Measurements from ENCODE around the gene PSMD12.

Gene PSMD12

DNA sequence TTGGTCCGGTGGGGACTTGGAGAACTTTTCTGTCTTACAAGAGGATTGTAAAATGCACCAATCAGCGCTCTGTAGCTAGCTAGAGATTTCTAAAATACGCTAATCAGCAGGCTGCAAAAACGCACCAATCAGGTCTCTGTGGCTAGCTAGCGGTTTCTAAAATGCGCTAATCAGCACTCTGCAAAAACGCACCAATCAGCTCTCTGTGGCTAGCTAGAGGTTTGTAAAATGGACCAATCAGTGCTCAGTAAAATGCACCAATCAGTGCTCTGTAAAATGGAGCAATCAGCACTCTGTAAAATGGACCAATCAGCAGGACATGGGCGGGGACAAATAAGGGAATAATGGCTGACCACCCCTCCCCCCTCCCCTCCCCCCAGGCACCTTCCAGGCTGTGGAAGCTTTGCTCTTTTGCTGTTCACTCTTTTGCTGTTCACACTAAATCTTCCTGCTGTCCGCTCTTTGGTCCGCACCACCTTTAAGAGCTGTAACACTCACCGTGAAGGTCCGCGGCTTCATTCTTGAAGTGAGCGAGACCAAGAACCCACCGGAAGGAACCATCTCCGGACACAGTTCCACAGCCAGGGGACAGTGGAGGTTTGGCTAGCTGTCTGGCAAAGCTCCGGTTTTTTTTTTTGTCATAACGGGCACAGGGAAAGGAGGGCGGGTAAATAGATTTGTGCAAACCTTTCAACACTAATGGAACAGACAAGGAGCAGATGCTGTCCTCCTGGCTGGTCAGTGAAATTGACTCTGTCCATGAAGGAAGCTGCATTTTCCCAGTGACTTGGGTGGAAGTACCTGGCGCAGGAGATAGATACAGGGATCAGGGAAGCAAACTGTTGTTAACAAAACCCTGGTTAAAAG is 19.0 kb upstream of the PSMD12 start:
- no peak for DNase-seq

GRCh38 chr17:67381929-67382257 is 15.5 kb upstream of the PSMD12 start:
- no peak for DNase-seq

GRCh38 chr17:67379251-67379630 is 12.9 kb upstream of the PSMD12 start:
- DNase-seq = no peak

GRCh38 chr17:67378454-67379250 is 12.3 kb upstream of the PSMD12 start:
- peak; percentile 80 for DNase-seq

- DNase-seq = peak; percentile 57
Observed at GRCh38 chr17:67377488-67378453, 11.4 kb upstream of the PSMD12 start.

GRCh38 chr17:67376737-67377487 is 10.5 kb upstream of the PSMD12 start, which contains the start of gene PITPNC1:
TSS of gene PITPNC1 (plus strand) at chr17:67377281.
- peak; percentile 89 for DNase-seq

- DNase-seq = no peak
Observed at GRCh38 chr17:67376415-67376736, 10.0 kb upstream of the PSMD12 start.

DNA sequence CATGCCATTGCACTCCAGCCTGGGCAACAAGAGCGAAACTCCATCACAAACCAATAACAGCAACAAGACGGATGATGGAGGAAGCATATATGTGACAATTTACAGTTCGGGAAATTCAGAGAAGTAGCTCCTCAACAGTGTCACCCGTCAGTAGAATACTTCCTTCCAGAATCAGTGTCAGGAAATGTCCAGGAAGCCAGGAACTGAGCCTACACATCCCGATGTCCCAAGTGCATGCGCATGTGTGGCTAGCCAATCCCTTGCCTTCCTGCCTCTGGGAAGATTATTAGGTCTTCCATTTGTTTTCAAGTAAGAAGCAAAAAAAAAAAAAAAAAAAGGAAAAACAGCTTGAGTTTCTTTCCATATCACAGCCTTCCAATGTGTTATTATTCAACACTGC is 9.3 kb upstream of the PSMD12 start:
- no peak for DNase-seq

DNA sequence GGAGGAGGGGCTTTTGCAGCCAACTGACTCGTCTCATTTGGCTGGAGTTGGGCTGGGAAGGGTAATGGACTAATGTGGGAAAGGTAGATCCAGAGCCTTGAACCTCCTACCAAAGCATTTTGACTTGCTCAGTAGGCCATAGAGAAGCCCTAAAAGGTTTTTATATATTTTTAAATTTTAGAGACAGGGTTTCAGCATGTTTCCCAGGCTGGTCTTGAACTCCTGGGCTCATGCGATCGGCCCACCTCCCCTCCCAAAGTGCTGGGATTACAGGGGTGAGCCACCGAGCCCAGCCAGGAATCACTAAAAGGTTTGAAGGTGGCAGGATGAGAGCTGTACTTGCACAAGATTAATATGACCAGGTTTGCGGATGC is 8.7 kb upstream of the PSMD12 start:
- no peak for DNase-seq

DNA sequence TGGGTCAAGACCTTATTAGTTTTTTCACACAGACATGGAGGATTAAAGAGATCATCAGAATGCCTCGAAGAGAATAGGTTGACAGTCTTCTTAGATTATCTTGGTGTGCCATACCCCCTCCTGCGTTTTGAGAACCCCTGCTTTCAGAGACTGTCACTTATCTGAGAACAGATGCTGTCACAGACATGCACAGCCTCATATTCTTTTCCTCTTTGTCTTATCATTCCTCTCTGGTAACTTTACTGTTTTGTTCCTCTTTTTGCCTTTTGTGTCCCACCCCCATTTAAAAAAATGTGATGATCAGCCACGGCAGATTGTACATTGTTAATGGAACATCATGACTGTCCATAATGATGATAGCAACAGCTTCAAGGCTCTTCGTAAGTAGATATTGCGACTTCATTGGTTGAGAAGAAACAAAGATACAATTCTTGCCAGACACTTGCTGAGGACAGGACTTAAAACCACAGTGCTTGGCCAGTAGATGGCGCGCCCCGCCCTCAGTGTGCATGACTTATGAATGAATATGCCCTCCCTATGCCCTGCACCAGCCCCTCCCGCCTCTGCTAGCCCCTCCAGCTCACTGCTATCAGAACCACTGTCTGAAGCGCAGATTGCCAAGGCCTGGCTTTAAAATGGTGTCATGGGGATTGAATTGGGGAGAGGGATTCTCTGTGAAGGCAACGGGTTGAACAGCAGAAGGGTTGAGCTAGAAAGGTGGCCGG is 8.1 kb upstream of the PSMD12 start:
- peak; percentile 96 for DNase-seq

- DNase-seq = no peak
Observed at GRCh38 chr17:67372751-67373150, 6.4 kb upstream of the PSMD12 start.

- DNase-seq = no peak
Observed at GRCh38 chr17:67369676-67370075, 3.3 kb upstream of the PSMD12 start.

GRCh38 chr17:67365738-67366192 is 612 bp downstream of the PSMD12 start:
- no peak for DNase-seq

DNA sequence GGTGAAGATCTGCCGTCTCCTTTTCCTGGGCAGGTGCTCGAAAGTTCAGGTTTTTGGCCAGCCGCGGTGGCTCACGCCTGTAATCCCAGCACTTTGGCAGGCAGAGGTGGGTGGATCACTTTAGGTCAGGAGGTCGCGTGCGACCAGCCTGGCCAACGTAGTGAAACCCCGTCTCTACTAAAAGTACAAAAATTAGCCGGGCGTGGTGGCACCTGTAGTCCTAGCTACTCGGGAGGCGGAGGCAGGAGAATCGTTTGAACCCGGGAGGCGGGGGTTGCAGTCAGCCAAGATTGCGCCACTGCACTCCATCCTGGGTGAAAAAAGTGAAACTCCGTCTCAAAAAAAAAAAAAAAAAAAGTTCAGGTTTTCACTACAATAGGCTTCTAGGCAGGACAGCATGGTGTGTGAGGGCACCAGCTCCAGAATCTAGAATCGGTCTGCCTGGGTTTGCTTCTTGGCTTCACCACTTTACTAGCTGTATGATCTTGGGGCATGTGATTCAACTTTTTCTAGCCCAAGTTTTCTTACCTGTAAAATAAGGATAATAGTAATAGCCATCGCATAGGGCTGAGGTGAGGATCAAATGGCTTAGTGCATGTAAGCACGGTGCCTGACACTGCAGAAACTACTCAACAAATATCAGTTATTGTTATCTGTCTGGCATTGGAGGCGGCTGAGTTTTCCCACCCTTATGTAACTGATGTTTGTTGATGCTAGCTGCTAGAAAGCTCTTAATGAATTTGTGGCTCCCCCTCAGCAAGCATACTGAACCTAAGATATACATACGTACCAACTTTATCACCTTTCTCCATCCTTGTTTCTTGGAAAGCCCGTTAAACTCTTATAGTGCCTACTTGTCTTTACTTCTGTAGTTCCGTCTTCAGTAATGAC is 1.3 kb downstream of the PSMD12 start:
- DNase-seq = peak; percentile 82

DNA sequence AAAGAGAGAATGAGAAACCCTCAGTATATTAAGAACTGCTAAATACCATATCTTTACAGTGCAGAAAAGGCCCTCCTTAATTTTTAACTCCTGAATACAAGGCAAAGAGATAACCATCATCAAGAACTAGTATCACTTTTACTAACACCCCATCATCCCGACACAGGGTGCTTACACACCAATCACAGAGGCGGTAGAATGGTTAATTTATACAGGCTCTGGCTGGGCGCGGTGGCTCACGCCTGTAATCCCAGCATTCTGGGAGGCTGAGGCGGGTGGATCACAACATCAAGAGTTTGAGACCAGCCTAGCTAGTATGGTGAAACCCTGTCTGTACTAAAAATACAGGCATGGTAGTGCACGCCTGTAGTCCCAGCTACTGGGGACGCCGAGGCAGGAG is 4.2 kb downstream of the PSMD12 start:
- DNase-seq = peak; percentile 36

DNA sequence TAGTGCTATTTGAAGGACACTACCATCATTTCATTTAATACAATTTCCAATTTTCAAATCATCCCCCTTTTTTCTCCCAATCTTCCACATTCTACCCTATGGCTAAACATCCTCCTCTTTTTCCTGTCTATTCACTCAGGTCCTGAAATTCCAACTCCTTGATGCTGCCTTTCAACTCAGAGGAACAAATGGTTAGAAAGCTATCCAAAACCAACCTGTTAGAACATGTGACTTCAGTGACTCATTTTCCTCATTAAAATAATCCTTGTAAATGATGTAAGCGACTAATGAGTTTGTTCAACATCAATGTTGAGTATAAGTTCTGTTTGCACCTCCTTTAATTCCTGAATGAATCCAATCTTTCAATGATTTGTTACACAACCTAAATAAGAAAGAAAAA is 5.5 kb downstream of the PSMD12 start:
- DNase-seq = no peak

- DNase-seq = peak; percentile 75
Observed at GRCh38 chr17:67359960-67360791, 6.2 kb downstream of the PSMD12 start.

- no peak for DNase-seq
Observed at GRCh38 chr17:67358612-67359011, 7.8 kb downstream of the PSMD12 start.

GRCh38 chr17:67353929-67354574 is 12.3 kb downstream of the PSMD12 start:
- DNase-seq = no peak
